Breast epithelium (tissue), 3 donors: ENCODE measurements around the gene NT5C2.

Experiments used
- POLR2A ChIP-seq: fragments of 450-650 bp; IDR thresholded peaks from one replicate; pipeline ENCODE4 v1.6.1; 2016; ENCODE audit warnings: antibody characterized with exemption, mild to moderate bottlenecking, moderate library complexity
- POLR2AphosphoS5 ChIP-seq, 3 donors: sonication (generic); formaldehyde crosslinking; IDR thresholded peaks; one replicate each; pipeline ENCODE4 v1.6.1; 2017; ENCODE audit warnings: antibody characterized with exemption in 3 of 3
- TF ChIP-seq, protein P1 (sequence below), 3 donors: fragments of 450-650 bp; IDR thresholded peaks; one replicate each; pipeline ENCODE4 v1.5.1; 2016 to 2017; ENCODE audit warnings: antibody characterized with exemption in 3 of 3, mild to moderate bottlenecking in 3 of 3, moderate library complexity in 3 of 3

DNA sequence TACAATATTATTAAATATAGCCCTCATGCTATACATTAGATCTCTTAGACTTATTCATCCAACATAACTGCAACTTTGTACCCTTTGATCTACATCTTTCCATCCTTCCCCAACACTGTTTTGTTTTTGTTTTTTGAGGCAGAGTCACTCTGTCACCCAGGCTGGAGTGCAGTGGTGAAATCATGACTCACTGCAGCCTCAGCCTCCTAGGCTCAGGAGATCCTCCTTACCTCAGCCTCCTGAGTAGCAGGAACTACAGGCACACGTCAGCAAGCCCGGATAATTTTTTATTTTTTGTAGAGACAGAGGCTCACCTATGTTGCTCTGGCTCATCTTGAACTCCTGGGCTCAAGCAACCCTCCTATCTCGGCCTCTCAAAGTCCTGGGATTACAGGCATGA is 53.3 kb downstream of the NT5C2 start:
- TF ChIP-seq, protein P1, sequence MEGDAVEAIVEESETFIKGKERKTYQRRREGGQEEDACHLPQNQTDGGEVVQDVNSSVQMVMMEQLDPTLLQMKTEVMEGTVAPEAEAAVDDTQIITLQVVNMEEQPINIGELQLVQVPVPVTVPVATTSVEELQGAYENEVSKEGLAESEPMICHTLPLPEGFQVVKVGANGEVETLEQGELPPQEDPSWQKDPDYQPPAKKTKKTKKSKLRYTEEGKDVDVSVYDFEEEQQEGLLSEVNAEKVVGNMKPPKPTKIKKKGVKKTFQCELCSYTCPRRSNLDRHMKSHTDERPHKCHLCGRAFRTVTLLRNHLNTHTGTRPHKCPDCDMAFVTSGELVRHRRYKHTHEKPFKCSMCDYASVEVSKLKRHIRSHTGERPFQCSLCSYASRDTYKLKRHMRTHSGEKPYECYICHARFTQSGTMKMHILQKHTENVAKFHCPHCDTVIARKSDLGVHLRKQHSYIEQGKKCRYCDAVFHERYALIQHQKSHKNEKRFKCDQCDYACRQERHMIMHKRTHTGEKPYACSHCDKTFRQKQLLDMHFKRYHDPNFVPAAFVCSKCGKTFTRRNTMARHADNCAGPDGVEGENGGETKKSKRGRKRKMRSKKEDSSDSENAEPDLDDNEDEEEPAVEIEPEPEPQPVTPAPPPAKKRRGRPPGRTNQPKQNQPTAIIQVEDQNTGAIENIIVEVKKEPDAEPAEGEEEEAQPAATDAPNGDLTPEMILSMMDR (IDR thresholded peaks at IDR 0.05), result no peak
- no peak for TF ChIP-seq POLR2A
- no peak for TF ChIP-seq POLR2AphosphoS5 (IDR thresholded peaks at IDR 0.05)
